ENCODE results near the gene PGGT1B. TPM values are rescaled to one million over a fixed set of nuclear protein-coding genes. Genes with fewer than 3 reads are reported as not detected.

PGGT1B gene
- total and polyA plus RNA-seq, 9 of the 15 experiments (the other 6 are each of a cell fraction or from before 2014, with no cell fraction given) = 5.3 to 33.7 (median 19.8) TPM

DNA sequence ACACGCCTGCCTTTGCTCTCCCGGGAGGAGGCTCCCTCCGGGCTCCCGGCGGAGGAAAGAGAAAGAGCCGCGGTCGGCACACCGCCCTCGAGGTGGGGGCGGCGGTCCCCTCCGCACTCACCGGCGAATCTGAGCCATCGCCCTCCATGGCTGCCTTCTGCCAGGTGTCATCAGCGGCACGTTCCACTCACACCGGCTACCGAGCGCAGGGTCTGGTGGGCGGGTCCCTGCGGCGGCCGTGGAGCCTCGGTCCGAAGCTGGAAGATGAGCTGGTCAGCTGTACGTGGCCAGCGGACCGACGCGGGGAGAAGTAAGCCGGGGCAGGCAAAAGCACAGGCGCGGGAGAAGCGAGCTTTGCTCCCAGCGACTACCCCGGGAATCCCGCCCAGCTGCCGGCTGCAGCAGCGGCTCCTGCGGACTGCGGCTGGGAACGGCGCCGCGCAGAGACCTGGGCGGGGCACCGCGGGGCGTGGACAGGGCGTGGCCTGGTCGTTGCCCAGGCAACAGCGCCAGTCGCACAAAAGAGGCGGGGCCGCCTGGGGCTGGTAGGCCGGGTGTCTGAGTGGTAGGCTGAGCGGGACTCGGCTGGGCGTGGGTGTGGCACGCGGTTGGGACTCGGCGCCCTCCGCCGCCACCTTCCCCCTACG lies 93.1 kb downstream of the PGGT1B start, which contains the start of gene TRIM36 (continued):
- TF ChIP-seq NR0B1 (IDR thresholded peaks at IDR 0.05; ENCODE audit: partially characterized antibody) (no peak), DEAF1 (CRISPR knock-in tag; IDR thresholded peaks at IDR 0.05) (no peak), ASH1L (IDR thresholded peaks at IDR 0.05; ENCODE audit: borderline replicate concordance, low read depth, partially characterized antibody) (no peak), PPARD (CRISPR knock-in tag; IDR thresholded peaks at IDR 0.05) (no peak), POLR3A (IDR thresholded peaks at IDR 0.05; ENCODE audit: borderline replicate concordance, extremely low read depth, insufficient read depth, insufficient read length) (no peak), RB1 (IDR thresholded peaks at IDR 0.05; ENCODE audit: low read depth) (peak; percentile 92), REST (IDR thresholded peaks at IDR 0.05; ENCODE audit: borderline replicate concordance) (no peak), REST (CRISPR knock-in tag; IDR thresholded peaks at IDR 0.05; ENCODE audit: low read depth) (peak; percentile 36; the same call in 1 of the 2 replicates), EHMT2 (IDR thresholded peaks at IDR 0.05) (no peak), ZNF165 (CRISPR knock-in tag; IDR thresholded peaks at IDR 0.05; ENCODE audit: borderline replicate concordance) (no peak), HNRNPK (IDR thresholded peaks at IDR 0.05; ENCODE audit: low read depth, low read length, poor library complexity, severe bottlenecking) (no peak), CREBBP (IDR thresholded peaks at IDR 0.05; ENCODE audit: low read depth, low read length) (no peak), THRAP3 (IDR thresholded peaks at IDR 0.05; ENCODE audit: borderline replicate concordance) (no peak), ZKSCAN3 (CRISPR knock-in tag; IDR thresholded peaks at IDR 0.05) (no peak), ZNF586 (CRISPR knock-in tag; conservative IDR thresholded peaks at IDR 0.05) (no peak), BRD9 (IDR thresholded peaks at IDR 0.05; ENCODE audit: low read depth, partially characterized antibody) (no peak)
- TF ChIP-seq, protein P1, sequence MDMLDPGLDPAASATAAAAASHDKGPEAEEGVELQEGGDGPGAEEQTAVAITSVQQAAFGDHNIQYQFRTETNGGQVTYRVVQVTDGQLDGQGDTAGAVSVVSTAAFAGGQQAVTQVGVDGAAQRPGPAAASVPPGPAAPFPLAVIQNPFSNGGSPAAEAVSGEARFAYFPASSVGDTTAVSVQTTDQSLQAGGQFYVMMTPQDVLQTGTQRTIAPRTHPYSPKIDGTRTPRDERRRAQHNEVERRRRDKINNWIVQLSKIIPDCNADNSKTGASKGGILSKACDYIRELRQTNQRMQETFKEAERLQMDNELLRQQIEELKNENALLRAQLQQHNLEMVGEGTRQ (CRISPR knock-in tag; IDR thresholded peaks at IDR 0.05) = no peak
